ENCODE data around the gene EIF2B5.

The EIF2B5 gene

DNA sequence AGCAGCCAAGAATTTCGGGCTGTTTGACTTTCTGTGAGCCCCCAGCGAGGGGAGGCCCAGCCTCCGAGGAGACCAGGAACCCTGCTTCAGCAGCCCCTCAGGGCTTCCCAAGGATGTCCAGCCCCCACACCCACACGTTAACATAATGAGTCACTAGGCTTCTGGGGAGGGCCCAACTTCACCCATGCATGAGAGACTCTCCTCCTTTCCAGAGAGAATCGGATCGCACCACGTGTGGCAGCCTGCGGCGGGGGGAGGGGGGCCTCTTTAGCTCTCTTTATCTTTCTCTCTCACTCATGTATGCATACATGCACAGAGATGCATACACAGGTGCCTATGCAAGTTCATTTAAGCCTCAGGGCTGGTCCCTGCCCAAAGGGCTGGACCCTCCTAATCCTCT lies 36.4 kb downstream of the EIF2B5 start:
- TF ChIP-seq, protein P1, sequence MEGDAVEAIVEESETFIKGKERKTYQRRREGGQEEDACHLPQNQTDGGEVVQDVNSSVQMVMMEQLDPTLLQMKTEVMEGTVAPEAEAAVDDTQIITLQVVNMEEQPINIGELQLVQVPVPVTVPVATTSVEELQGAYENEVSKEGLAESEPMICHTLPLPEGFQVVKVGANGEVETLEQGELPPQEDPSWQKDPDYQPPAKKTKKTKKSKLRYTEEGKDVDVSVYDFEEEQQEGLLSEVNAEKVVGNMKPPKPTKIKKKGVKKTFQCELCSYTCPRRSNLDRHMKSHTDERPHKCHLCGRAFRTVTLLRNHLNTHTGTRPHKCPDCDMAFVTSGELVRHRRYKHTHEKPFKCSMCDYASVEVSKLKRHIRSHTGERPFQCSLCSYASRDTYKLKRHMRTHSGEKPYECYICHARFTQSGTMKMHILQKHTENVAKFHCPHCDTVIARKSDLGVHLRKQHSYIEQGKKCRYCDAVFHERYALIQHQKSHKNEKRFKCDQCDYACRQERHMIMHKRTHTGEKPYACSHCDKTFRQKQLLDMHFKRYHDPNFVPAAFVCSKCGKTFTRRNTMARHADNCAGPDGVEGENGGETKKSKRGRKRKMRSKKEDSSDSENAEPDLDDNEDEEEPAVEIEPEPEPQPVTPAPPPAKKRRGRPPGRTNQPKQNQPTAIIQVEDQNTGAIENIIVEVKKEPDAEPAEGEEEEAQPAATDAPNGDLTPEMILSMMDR (IDR thresholded peaks at IDR 0.05; ENCODE audit: low read depth, low read length, missing control alignments) = no peak
- H3K4me3 ChIP-seq (replicated peaks; ENCODE audit: low read depth, low read length) = no peak overlapping the region
- no peak for DNase-seq (ENCODE audit: extremely low read depth, low read depth)

DNA sequence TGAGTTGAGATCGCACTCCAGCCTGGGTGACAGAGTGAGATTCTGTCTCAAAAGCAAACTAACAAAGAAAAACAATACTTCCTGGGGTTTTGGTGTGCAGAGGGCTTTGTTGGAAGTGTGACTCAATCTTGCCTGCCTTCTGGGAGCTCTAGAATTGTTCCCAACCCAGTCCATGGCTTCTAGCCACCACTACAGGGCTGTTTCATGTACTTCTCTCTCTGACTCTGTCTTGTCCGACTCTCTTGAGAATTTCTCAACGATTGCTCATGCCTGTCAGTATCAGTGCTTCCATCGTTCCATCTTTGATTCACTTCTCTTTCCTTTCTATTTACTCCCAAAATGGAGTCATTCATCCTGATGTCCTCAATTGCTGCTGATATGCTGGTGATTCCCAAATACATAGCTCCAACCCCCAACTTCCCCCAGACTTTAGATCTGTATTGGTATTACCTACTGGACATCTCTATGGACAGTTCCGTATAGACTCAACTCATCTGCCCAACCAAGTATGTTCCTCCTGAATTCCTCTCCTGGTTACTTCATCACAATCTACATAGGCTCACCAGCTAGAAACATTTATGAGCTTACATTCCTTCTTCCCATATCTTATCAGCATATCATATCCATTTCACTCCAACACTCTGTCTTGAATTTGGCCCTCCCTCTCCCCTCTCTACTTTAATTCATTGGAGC lies 37.7 kb downstream of the EIF2B5 start:
- H3K4me3 ChIP-seq (replicated peaks; ENCODE audit: low read depth, low read length) = no peak overlapping the region
- TF ChIP-seq, protein P1 (IDR thresholded peaks at IDR 0.05; ENCODE audit: low read depth, low read length, missing control alignments) = no peak
- no peak for DNase-seq (ENCODE audit: extremely low read depth, low read depth)

- no peak overlapping the region for H3K4me3 ChIP-seq (replicated peaks; ENCODE audit: low read depth, low read length)
- no peak for DNase-seq (ENCODE audit: extremely low read depth, low read depth)
- TF ChIP-seq, protein P1 (IDR thresholded peaks at IDR 0.05; ENCODE audit: low read depth, low read length, missing control alignments) = no peak
These were observed 38.2 kb downstream of the EIF2B5 start for GRCh38 chr3:184173374-184173722.

DNA sequence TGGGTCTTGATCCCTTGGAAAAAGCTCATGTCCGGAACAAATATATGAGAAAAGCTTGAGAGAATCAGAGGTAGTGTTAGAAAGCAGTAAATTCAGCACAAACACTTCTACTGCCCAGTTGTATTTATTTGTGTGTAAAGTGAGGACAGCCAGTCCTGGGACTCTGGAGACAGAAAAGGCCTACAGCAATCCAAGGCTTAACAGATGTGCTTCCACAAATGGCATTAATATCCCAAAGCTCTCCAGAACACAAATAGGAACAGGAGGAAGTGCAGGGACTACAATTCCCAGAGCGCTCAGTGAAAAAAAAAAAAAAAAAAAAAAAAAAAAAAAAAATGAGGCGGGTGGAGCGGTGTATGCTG lies 39.1 kb downstream of the EIF2B5 start:
- H3K4me3 ChIP-seq (replicated peaks; ENCODE audit: low read depth, low read length) = no peak overlapping the region
- DNase-seq (ENCODE audit: extremely low read depth, low read depth) = no peak
- TF ChIP-seq, protein P1 (IDR thresholded peaks at IDR 0.05; ENCODE audit: low read depth, low read length, missing control alignments) = no peak

- TF ChIP-seq, protein P1 (IDR thresholded peaks at IDR 0.05; ENCODE audit: low read depth, low read length, missing control alignments) = no peak
- peak; percentile 96 for DNase-seq (ENCODE audit: extremely low read depth, low read depth)
- peak within 1 kb of the TSS; percentile 84 for H3K4me3 ChIP-seq (replicated peaks; ENCODE audit: low read depth, low read length)
These were observed 39.7 kb downstream of the EIF2B5 start, which contains the start of gene AP2M1 for GRCh38 chr3:184174646-184175492. Gene AP2M1 (plus strand): TSS chr3:184174855. CDS start chr3:184176994, 2,139 bp downstream.

- no peak for DNase-seq (ENCODE audit: extremely low read depth, low read depth)
- TF ChIP-seq, protein P1 (IDR thresholded peaks at IDR 0.05; ENCODE audit: low read depth, low read length, missing control alignments) = no peak
- peak overlapping the region; percentile 84 for H3K4me3 ChIP-seq (replicated peaks; ENCODE audit: low read depth, low read length)
These were observed 40.3 kb downstream of the EIF2B5 start for GRCh38 chr3:184175506-184175905.

Measured in HFF-Myc (cell line).